NOMO-1 treated with dmso at 0.1 percent for 144 hours (cell line): ENCODE results near the gene GPATCH4.

Experiments used
- DNase-seq: peaks from one replicate; lab custom pipeline; 2025; ENCODE audit not compliant: unreplicated experiment; lab: John Stamatoyannopoulos, UW

The GPATCH4 gene

GRCh38 chr1:156551066-156551643 is 50.1 kb downstream of the GPATCH4 start:
- DNase-seq: no peak

- no peak for DNase-seq
Observed at GRCh38 chr1:156550346-156550745, 50.9 kb downstream of the GPATCH4 start.

DNA sequence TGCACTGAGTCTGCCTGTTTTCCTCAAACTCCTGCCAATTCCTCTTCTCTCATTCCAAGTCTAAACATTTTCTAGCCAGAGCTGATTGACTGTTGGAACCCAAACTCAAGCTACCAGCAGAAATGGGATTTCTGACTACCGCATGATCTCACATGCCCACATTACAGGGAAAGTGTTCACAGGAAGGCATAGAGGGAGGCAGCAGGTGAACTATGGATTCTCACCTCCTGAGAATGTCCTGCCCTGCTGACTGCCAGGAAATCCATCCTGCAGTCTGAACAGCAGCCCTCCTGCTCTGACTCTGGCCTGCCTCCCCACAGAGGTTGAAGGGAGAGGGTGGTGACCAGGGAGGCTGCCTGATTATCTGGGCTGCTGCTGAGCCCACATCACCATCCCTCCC is 51.4 kb downstream of the GPATCH4 start:
- DNase-seq: no peak

GRCh38 chr1:156549390-156549789 is 51.9 kb downstream of the GPATCH4 start:
- DNase-seq: no peak

- DNase-seq: no peak
Observed at GRCh38 chr1:156547982-156548381, 53.3 kb downstream of the GPATCH4 start.

- DNase-seq: no peak
Observed at GRCh38 chr1:156547434-156547833, 53.8 kb downstream of the GPATCH4 start.

- DNase-seq: no peak
Observed at GRCh38 chr1:156546267-156546666, 55.0 kb downstream of the GPATCH4 start.

DNA sequence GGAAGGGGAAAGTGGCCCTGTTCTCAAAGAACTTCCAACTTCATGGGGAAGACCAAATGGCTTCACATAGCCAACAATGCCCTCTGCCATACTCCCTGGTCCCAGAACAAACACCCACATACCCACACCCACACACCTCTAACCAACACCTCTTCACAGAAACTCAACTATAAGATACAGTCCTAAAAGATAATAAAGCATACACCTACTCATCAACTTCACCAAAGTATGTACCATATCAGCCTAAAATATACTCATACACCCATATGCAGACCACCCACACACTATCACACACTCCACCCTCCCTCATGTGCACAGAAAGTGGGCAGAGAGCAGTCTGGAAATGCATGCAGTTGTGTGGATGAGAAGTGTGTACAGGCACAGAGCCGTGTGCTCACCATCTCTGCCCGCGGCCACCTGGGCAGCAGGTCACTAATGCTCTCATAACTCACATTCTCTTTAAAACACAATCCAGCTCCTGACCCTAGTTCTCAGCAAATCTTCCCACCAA is 56.6 kb downstream of the GPATCH4 start:
- no peak for DNase-seq
